Activated naive CD4-positive, alpha-beta T cell treated with anti-CD3 and anti-CD28 coated beads for 36 hours (primary cell): Measurements from ENCODE around the gene RPS6KA4. TPM values are rescaled to one million over a fixed set of nuclear protein-coding genes. Genes with fewer than 3 reads are reported as not detected.
A peak's percentile ranks its signal among the peaks of the same experiment; 100 is the strongest.

Experiments
- CTCF ChIA-PET: fragments of 350-600 bp; sonication (Branson Sonifier 250); formaldehyde crosslinking; loops from one replicate; lab custom pipeline; 2021; ENCODE audit warnings: antibody characterized with exemption; lab: Charles Lee
- DNase-seq: peaks from one replicate; pipeline ENCODE4 v3.0.0-alpha.2; 2020
- H3K27ac Mint-ChIP-seq: one replicate; pipeline ENCODE4 v1.8.0; 2021; ENCODE audit warnings: mild to moderate bottlenecking, mixed read lengths
- H3K27me3 Mint-ChIP-seq: one replicate; pipeline ENCODE4 v1.8.0; 2021; ENCODE audit warnings: low read depth, mixed read lengths
- H3K36me3 Mint-ChIP-seq: one replicate; pipeline ENCODE4 v1.8.0; 2021; ENCODE audit warnings: low read depth, mixed read lengths
- H3K4me1 Mint-ChIP-seq: one replicate; pipeline ENCODE4 v1.8.0; 2021; ENCODE audit warnings: low read depth, mixed read lengths
- H3K4me3 Mint-ChIP-seq: one replicate; pipeline ENCODE4 v1.8.0; 2021; ENCODE audit warnings: mild to moderate bottlenecking, moderate library complexity, mixed read lengths
- H3K9me3 Mint-ChIP-seq: one replicate; pipeline ENCODE4 v1.8.0; 2021; ENCODE audit warnings: mixed read lengths
- intact Hi-C: fragments of 100-400 bp; cut with micrococcal nuclease; formaldehyde crosslinking; loops from one replicate; pipeline ENCODE4 v1.15.1; 2023
- microRNA-seq: library from miRNA; unstranded; fragments of <30 nt; microRNA quantifications from one replicate; pipeline ENCODE4 v1.2.0, GENCODE V29; 2022; ENCODE audit warnings: borderline microRNAs expressed, borderline replicate concordance
- total RNA-seq, 2 experiments: library from RNA; stranded (reverse); gene quantifications; one replicate each; pipeline ENCODE4 v1.2.3, GENCODE V29; 2021

The RPS6KA4 gene
- total RNA-seq, 2 experiments from 2014 or later = 19.1 to 21.3 TPM

DNA sequence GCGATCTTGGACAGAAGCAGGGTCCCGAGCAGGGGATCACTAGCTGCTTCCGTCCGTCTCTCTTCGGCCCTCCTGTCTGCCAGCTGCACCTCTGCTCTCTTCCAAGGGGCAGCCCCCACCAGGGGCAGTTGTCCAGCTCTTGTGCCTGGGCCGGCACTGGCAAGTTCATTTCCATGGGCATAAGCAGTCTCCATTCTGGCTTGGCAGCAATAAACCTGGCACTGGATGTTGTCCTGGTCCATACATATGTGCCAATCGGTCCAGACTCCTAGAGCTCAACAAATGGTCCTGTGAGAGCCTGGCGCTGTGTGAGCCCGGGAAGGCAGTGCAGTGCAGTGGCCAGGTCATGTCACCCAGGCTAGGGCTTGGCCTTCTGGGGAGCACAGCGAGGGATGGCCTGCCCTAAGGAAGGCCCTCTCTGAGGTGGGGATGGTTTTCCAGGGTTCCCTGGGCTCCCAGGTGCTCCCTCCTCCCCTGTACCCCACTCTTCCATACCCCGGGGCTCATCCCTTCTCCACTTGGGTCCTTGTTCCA, 60.4 kb downstream of the RPS6KA4 start:
- H3K27ac Mint-ChIP-seq = no peak overlapping the region
- peaks cover 3% of the 10 kb centered on the region for H3K4me1 Mint-ChIP-seq
- no peaks in the 10 kb centered on the region for H3K36me3 Mint-ChIP-seq
- H3K27me3 Mint-ChIP-seq = no peaks in the 10 kb centered on the region
- peaks cover 12% of the 10 kb centered on the region for H3K9me3 Mint-ChIP-seq
- intact Hi-C loops = no loop called here
- no peak overlapping the region for H3K4me3 Mint-ChIP-seq
- CTCF ChIA-PET = interaction anchor here (0.5 to 1.5 kb wide), 2 partner anchors 14 to 33 kb away, joined by 3 to 4 read pairs; no protein-coding TSS in a partner anchor
- DNase-seq = no peak

DNA sequence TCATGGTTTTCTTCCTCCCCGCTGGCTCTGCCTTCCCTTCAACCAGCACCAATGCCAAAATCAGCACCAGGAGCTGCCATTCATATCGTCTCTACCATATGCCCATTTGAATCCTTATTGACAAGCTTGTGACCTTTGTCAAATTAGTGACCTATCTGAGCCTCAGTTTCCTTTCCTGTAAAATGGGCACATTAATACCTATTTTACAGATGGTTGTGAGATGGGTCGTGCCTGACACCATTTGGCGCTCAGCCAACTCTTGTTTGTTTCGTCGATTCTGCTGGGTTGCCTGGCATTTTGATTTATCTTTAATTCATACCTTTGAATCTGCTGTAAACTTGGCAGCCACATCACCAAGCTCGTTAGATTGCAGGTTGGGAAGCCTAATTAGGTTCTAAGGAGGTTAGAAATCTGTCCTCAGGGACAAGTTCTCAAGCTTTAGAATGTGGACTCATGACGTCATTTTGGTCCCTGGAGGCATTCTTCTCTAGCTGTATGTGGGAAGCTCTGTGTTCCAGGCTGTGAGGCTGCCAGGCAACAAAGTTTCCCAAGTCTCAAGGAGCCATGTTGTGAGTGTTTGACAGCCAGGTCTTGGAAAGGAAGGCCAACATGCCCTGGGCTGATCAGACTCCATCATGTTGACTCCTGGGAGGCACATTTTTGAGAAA, 61.0 kb downstream of the RPS6KA4 start:
- intact Hi-C loops = no loop called here
- no peak overlapping the region for H3K27ac Mint-ChIP-seq
- CTCF ChIA-PET = interaction anchor here (1.5 to 1.6 kb wide), 2 partner anchors 13 to 29 kb away, joined by 3 read pairs; no protein-coding TSS in a partner anchor
- H3K27me3 Mint-ChIP-seq = no peaks in the 10 kb centered on the region
- H3K36me3 Mint-ChIP-seq = no peaks in the 10 kb centered on the region
- H3K9me3 Mint-ChIP-seq = peaks cover 12% of the 10 kb centered on the region
- H3K4me1 Mint-ChIP-seq = peaks cover 3% of the 10 kb centered on the region
- no peak overlapping the region for H3K4me3 Mint-ChIP-seq
- no peak for DNase-seq

Small RNAs within 50 kb of the gene (microRNA-seq; reads per million reads assigned to microRNA genes)
- 6.6 reads per million, percentile 9 among the genes with 10 or more reads in this experiment for gene MIR1237
- gene MIR7155 = 2.2 reads per million

Other genes starting within 250 kb of the RPS6KA4 start
- 10 to 100 TPM; 38.7 to 48.6 TPM for gene MACROD1, start 193.0 kb upstream of the RPS6KA4 start, total RNA-seq
- gene STIP1, start 173.0 kb upstream of the RPS6KA4 start, total RNA-seq = 100 to 1,000 TPM; 264 to 272 TPM
- gene FERMT3, start 152.4 kb upstream of the RPS6KA4 start, total RNA-seq = 100 to 1,000 TPM; 176 to 178 TPM
- 10 to 100 TPM; 18.2 to 18.3 TPM for gene TRPT1, start 133.0 kb upstream of the RPS6KA4 start, total RNA-seq
- gene NUDT22, start 132.9 kb upstream of the RPS6KA4 start, total RNA-seq = 10 to 100 TPM; 51.4 to 51.9 TPM
- gene DNAJC4, start 128.6 kb upstream of the RPS6KA4 start, total RNA-seq = 10 to 100 TPM; 16.9 to 19.3 TPM
- gene VEGFB, start 124.6 kb upstream of the RPS6KA4 start, total RNA-seq = 10 to 100 TPM; 64.2 to 74.5 TPM
- 10 to 100 TPM; 17.2 to 20.0 TPM for gene FKBP2, start 118.1 kb upstream of the RPS6KA4 start, total RNA-seq
- gene PPP1R14B, start 112.2 kb upstream of the RPS6KA4 start, total RNA-seq = 100 to 1,000 TPM; 216 to 227 TPM
- gene PLCB3, start 107.6 kb upstream of the RPS6KA4 start, total RNA-seq = 1 to 10 TPM; 4.4 to 4.7 TPM
- 10 to 100 TPM; 12.8 to 14.3 TPM for gene BAD, start 74.5 kb upstream of the RPS6KA4 start, total RNA-seq
- gene GPR137, start 73.3 kb upstream of the RPS6KA4 start, total RNA-seq = 10 to 100 TPM; 26.2 to 30.5 TPM
- gene KCNK4, start 67.9 kb upstream of the RPS6KA4 start, total RNA-seq = under 1 TPM in 1 of 2 experiments, not detected in 1; 0.41 TPM
- gene CATSPERZ, start 58.8 kb upstream of the RPS6KA4 start, total RNA-seq = under 1 TPM in 1 of 2 experiments, not detected in 1; 0.67 TPM
- 10 to 100 TPM; 18.5 to 21.7 TPM for gene ESRRA, start 53.6 kb upstream of the RPS6KA4 start, total RNA-seq
- 100 to 1,000 TPM; 241 to 261 TPM for gene TRMT112, start 41.6 kb upstream of the RPS6KA4 start, total RNA-seq
- gene PRDX5, start 41.0 kb upstream of the RPS6KA4 start, total RNA-seq = 100 to 1,000 TPM; 122 to 132 TPM
- 10 to 100 TPM; 53.2 to 61.9 TPM for gene CCDC88B, start 19.0 kb upstream of the RPS6KA4 start, total RNA-seq
- under 1 TPM in 1 of 2 experiments, not detected in 1; 0.17 TPM for gene SLC22A11, start 196.8 kb downstream of the RPS6KA4 start, total RNA-seq
- gene SLC22A12, start 232.1 kb downstream of the RPS6KA4 start, total RNA-seq = not detected